GM10266 (cell line): ENCODE results near the gene MAN1A1.
A peak's percentile ranks its signal among the peaks of the same experiment; 100 is the strongest.
"Not testable (repeated sequence)": the region's sequence is repeated elsewhere in the genome, so short reads cannot be mapped to it uniquely, and the experiment has no call there.

Experiments
- DNase-seq: peaks from one replicate; pipeline ENCODE4 v3.0.0; 2012; ENCODE audit errors: extremely low spot score
- CTCF ChIP-seq: IDR thresholded peaks from 2 replicates; pipeline ENCODE4 v1.5.1; 2012; ENCODE audit warnings: mild to moderate bottlenecking, low read depth; ENCODE audit not compliant: control insufficient read depth, insufficient read depth; ENCODE audit errors: missing control alignments

The MAN1A1 gene

DNA sequence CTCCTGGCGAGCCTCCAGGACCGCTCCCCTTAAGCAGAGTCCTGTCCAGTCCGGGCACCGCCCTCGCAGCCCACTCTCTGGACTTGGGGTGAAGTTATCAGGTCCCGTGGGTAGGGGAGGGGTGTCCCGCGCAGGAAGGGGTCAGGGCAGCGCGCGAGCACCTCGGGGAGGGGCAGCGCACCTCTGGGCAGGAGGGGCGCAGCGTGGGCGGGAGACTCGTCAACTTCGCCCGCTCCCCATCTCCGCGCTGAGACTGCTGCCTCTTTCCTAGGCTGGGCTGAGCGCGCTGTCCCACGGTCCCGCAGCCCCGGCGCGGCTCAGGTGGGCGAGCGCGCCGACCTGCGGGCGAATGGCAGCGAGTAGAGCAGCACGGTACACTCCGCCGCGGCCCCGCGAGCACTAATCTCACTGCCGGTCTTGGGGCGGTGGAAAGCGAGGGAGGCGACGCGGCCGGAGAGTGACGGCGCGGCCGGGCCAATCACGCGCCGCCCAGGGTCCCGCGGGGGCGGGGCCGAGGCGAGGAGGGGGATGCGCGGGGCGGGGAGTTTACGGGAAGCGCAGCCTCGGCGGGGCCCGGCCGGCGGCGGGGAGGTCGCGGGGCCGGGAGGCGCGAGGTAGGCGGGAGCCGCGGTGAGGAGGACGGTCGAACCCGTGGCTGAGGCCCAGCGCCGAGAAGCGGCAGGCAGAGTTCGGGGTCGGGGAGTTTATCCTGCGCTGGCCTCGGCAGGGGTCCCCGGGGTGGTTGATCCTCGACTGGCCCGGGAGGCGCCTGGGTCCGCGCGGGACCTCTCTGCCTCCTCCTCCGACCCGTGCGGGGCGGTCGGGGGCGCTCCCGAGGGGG, at the start of gene MAN1A1:
MAN1A1 (minus strand) TSS at position 401 of the 841 bp plus-strand sequence. CDS start 696 bp downstream, outside the sequence.
- TF ChIP-seq CTCF: peak; percentile 39
- DNase-seq: peak; percentile 98

DNA sequence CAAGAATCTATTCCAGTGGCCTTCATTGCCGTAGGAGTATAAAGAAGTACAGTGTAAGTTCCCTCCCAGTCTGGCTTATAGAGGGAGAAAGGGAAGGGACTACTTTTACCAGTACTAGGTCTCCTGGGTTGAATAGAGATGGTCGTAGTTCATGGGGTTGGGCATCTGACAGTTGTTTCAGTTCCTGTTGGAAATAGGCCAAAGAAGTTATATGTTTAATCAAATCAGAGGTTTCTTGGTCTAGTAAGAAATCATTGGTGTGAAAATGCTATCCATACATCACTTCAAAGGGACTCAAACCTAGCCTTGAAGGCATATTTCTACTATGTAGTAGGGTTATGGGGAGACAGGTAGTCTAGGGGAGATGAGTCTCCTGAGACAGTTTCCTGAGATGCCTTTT, 45.6 kb upstream of the MAN1A1 start:
- no peak for TF ChIP-seq CTCF
- DNase-seq: no peak

DNA sequence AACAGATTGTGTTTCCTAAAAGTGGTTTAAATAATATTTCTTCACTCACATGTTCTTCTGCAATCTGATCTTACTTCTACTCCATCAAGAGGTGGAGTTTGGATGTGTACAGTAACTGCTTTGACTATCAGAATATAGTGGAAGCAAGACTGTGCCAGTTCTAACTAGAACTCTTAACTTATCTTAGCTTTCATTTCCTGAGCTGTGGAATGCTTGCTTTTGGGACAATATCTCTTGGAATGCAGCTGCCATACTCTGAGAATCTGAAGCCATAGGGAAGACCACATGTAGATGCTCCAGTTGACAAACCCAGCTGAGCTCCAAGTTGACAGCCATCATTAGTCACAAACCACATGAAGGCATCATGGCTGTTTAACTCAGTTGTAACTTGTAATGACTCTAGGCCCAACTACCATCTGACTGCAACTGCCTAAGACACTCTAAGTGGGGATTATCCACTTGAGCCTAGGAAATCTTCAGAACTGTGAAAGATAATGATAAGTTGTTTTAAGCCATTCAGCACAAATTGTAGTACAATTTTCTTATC, 40.8 kb upstream of the MAN1A1 start:
- no peak for DNase-seq
- no peak for TF ChIP-seq CTCF

GRCh38 chr6:119385994-119386393, 36.4 kb upstream of the MAN1A1 start:
- DNase-seq: no peak
- TF ChIP-seq CTCF: no peak

DNA sequence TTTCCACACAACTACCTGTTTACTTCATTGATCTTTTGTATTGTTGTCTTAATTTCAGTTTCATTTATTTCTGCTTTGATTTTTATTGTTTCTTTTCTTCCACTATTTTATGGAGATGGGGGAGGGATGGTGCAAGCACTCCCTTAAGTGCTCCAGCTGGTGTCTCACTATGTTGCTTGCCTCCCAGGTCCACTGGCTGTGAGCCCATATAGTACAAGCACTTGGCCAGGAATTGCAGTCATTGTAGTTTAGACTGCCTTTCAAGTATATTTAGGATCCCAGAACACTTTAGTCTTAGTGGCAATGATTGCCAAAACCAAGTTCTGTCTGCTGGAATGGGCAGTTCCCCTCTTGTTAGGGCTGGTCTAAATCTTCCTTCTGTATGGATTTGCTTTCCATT, 34.9 kb upstream of the MAN1A1 start:
- DNase-seq: no peak

GRCh38 chr6:119379809-119380208, 30.2 kb upstream of the MAN1A1 start:
- TF ChIP-seq CTCF: no peak
- no peak for DNase-seq

More for the DNA sequence above, 34.9 kb upstream of the MAN1A1 start:
- no peak for TF ChIP-seq CTCF

DNA sequence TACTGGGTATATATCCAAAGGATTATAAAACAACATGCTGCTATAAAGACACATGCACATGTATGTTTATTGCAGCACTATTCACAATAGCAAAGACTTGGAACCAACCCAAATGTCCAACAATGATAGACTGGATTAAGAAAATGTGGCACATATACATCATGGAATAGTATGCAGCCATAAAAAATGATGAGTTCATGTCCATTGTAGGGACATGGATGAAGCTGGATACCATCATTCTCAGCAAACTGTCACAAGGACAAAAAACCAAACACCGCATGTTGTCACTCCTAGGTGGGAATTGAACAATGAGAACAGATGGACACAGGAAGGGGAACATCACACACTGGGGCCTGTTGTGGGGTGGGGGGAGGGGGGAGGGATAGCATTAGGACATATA, 27.5 kb upstream of the MAN1A1 start:
- DNase-seq: not testable (repeated sequence)
